ENCODE data around the gene HSPBP1. TPM values are rescaled to one million over a fixed set of nuclear protein-coding genes. Genes with fewer than 3 reads are reported as not detected.

The HSPBP1 gene
- total RNA-seq, 3 donors from 2014 or later = 25.6 to 36.0 (median 29.5) TPM

DNA sequence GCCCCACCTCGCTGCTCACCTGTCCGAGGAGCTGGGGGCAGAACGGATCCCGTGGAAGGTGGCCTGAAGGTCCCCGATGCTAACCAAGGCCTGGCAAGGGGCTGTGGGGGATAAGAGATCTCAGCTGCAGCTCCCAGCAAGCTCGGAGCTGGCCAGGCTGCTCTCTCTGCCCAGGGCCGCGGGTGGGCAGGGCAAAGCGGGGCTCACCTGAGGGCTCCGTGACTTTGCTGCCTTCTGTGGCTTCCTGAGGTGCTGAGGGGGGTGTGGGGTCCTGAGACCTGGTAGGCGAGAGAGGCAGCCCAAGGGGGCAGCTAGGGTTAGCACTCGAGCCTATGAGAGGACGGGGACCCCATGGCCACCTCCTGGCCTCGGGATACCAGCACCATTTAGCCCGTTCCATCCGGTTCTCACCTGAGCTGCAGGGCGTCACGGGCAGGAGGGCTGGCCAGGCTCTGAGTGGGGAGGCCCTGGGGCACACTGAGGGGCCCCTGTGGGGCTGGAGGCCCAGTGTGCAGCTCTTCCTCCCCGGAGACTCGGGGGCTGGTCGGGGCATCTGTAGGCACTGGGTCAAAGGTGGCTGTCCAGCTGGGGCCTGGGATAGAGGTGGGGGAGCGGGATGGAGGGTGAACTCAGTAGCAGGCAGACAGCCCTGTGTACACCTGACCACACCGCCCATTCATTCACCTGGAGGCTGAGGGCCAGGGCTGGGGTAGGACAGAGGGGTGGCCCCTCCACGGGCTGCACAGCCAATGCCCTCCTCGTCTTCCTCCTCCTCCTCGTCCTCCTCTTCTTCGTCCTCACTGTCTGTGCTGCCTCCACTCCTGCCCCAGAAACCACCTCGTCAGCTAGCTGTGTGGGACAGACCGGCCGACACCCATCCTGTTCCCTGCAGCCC, 48.3 kb downstream of the HSPBP1 start:
- peaks cover 11% of the 10 kb centered on the region for H3K36me3 ChIP-seq (ENCODE audit: low read depth)
- intact Hi-C loops (cut with DNase I, micrococcal nuclease) = no loop called here
- TF ChIP-seq, protein P1, sequence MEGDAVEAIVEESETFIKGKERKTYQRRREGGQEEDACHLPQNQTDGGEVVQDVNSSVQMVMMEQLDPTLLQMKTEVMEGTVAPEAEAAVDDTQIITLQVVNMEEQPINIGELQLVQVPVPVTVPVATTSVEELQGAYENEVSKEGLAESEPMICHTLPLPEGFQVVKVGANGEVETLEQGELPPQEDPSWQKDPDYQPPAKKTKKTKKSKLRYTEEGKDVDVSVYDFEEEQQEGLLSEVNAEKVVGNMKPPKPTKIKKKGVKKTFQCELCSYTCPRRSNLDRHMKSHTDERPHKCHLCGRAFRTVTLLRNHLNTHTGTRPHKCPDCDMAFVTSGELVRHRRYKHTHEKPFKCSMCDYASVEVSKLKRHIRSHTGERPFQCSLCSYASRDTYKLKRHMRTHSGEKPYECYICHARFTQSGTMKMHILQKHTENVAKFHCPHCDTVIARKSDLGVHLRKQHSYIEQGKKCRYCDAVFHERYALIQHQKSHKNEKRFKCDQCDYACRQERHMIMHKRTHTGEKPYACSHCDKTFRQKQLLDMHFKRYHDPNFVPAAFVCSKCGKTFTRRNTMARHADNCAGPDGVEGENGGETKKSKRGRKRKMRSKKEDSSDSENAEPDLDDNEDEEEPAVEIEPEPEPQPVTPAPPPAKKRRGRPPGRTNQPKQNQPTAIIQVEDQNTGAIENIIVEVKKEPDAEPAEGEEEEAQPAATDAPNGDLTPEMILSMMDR (IDR thresholded peaks at IDR 0.05) = no peak
- H3K4me3 ChIP-seq = no peak overlapping the region
- no peak for DNase-seq
- H3K4me1 ChIP-seq (ENCODE audit: low read depth) = no peaks in the 10 kb centered on the region
- H3K9me3 ChIP-seq = no peaks in the 10 kb centered on the region
- ATAC-seq = no peak

DNA sequence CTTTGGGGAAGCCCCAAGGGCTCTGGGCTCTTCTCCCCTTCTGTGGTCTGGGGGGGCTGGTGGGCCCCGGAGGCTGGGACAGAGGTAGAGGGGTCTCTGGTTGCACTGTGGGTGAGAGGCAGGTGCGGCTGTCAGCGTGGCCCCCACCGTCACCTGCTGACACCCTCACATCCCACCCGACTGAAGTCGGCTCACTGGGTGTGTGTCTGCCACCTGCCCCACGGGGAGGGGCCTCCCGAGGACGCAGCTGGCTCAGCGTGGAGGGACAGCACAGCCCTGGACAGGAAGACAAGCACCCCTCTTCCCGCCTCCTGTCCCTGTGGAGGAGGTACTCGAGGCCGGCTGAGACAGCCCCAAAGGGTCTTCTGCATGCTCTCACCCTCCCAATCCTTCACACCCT, 49.1 kb downstream of the HSPBP1 start:
- no peak for ATAC-seq
- TF ChIP-seq, protein P1 (IDR thresholded peaks at IDR 0.05) = no peak
- peaks cover 8% of the 10 kb centered on the region for H3K36me3 ChIP-seq (ENCODE audit: low read depth)
- no peaks in the 10 kb centered on the region for H3K4me1 ChIP-seq (ENCODE audit: low read depth)
- no peaks in the 10 kb centered on the region for H3K9me3 ChIP-seq
- H3K4me3 ChIP-seq = no peak overlapping the region
- no peak for DNase-seq
- intact Hi-C loops (cut with DNase I, micrococcal nuclease) = no loop called here

DNA sequence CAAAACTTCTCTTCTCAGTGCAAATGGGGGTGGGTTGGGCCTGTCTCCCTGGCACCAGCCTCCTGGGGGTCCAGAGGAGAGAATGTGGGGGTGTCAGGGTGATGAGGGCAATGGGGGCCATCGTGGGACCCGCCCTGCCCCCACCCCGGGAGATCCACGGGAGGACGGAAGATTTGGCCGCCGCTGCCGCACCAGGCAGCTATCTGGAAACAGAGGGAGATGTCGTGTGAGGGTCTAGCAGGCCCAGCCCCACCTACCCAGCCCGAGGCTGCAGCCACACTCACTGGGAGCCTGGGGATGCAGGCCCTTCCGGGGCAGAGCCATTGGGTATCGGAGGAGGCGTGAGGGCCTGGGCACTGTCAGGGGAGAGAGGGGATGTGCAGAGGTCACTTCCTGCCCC, 49.6 kb downstream of the HSPBP1 start:
- DNase-seq (no peak), ATAC-seq (no peak)
- intact Hi-C loops (cut with DNase I, micrococcal nuclease) = no loop called here
- H3K4me1 ChIP-seq (ENCODE audit: low read depth) = no peaks in the 10 kb centered on the region
- H3K4me3 ChIP-seq = no peak overlapping the region
- peaks cover 8% of the 10 kb centered on the region for H3K36me3 ChIP-seq (ENCODE audit: low read depth)
- TF ChIP-seq, protein P1 (IDR thresholded peaks at IDR 0.05) = no peak
- no peaks in the 10 kb centered on the region for H3K9me3 ChIP-seq

DNA sequence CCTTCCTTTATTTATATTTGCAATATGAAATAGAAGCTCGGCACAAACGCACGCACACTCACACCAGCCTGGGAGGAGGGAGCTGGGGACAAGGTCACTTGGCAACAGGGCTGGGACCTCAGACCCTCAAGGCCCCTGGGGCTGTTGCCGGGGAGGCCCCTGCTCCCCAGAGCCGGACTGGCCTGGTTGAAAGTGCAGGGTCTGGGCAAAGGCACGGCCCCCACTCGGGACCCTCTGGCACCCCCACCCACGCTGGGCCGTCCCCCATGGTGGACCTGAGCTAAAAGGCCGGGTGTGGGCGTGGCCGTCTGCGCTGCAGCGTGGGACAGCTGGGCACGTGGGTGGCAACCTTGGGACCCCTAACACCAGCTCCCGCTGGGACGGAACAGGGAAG, 50.1 kb downstream of the HSPBP1 start:
- Histone ChIP-seq H3K36me3 (ENCODE audit: low read depth) (peaks cover 8% of the 10 kb centered on the region), H3K4me3 (no peak overlapping the region), H3K4me1 (ENCODE audit: low read depth) (no peaks in the 10 kb centered on the region), H3K9me3 (no peaks in the 10 kb centered on the region)
- ATAC-seq (no peak), DNase-seq (peak in 1 of 3 donors; percentile 48)
- intact Hi-C loops (cut with DNase I, micrococcal nuclease) = no loop called here
- TF ChIP-seq, protein P1 (IDR thresholded peaks at IDR 0.05) = no peak

DNA sequence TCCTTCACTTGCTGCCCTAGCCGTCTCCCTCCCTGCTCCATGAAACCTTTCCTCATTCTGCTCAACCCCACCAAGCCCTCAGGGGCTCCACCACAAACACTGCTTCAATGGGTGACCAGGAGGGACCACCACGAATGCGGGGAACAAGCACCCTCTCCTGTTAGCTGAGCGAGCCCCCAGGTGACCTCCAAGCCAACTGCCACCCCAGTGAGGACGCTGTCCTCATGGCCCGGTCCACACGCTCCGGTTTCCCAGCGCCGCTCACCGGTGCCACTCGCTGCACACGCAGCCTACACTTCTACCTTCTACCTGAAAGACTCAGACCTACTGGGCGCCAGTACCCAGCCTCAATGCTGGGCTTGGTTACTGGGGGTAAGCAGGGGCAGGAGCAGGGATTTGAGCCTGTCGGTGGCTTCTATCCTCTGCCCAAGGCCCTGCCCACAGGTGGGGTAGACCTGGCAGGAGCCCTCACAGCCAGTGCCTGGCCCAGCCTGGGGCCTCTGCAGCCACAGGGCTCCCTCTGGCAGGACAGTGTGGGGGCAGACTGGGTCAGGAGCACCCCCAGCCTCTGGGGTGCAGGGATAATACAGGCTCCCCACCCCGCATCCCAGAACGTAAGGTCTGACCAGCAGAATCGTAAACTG, 50.6 kb downstream of the HSPBP1 start:
- Histone ChIP-seq H3K4me1 (ENCODE audit: low read depth) (no peaks in the 10 kb centered on the region), H3K9me3 (no peaks in the 10 kb centered on the region), H3K4me3 (no peak overlapping the region), H3K36me3 (ENCODE audit: low read depth) (peaks cover 8% of the 10 kb centered on the region)
- intact Hi-C loops (cut with DNase I, micrococcal nuclease) = no loop called here
- TF ChIP-seq, protein P1 (IDR thresholded peaks at IDR 0.05) = no peak
- DNase-seq (no peak), ATAC-seq (no peak)

Measured in mucosa of descending colon (tissue), 3 donors.